HEK293 (cell line): Measurements from ENCODE around the gene COL1A2.

ENCODE experiments used
- MYNN ChIP-seq: fragments of 450-650 bp; formaldehyde crosslinking; IDR thresholded peaks from 2 replicates; pipeline ENCODE4 v1.5.1; 2016; ENCODE audit warnings: missing biosample characterization, missing genetic modification characterization, borderline replicate concordance
- ZNF792 ChIP-seq: fragments of 450-650 bp; formaldehyde crosslinking; IDR thresholded peaks from 2 replicates; pipeline ENCODE4 v1.5.1; 2016; ENCODE audit warnings: missing biosample characterization, missing genetic modification characterization
- TF ChIP-seq, protein P1 (sequence below): fragments of 450-650 bp; formaldehyde crosslinking; IDR thresholded peaks from 2 replicates; pipeline ENCODE4 v1.5.1; 2016; ENCODE audit warnings: missing biosample characterization, missing genetic modification characterization, low read depth
- TF ChIP-seq, protein P2 (sequence below): fragments of 450-650 bp; formaldehyde crosslinking; IDR thresholded peaks from 2 replicates; pipeline ENCODE4 v1.5.1; 2016; ENCODE audit warnings: missing biosample characterization, missing genetic modification characterization
- TF ChIP-seq, protein P3 (sequence below): fragments of 450-650 bp; formaldehyde crosslinking; IDR thresholded peaks from 2 replicates; pipeline ENCODE4 v1.5.1; 2017; ENCODE audit warnings: missing biosample characterization, missing genetic modification characterization

DNA sequence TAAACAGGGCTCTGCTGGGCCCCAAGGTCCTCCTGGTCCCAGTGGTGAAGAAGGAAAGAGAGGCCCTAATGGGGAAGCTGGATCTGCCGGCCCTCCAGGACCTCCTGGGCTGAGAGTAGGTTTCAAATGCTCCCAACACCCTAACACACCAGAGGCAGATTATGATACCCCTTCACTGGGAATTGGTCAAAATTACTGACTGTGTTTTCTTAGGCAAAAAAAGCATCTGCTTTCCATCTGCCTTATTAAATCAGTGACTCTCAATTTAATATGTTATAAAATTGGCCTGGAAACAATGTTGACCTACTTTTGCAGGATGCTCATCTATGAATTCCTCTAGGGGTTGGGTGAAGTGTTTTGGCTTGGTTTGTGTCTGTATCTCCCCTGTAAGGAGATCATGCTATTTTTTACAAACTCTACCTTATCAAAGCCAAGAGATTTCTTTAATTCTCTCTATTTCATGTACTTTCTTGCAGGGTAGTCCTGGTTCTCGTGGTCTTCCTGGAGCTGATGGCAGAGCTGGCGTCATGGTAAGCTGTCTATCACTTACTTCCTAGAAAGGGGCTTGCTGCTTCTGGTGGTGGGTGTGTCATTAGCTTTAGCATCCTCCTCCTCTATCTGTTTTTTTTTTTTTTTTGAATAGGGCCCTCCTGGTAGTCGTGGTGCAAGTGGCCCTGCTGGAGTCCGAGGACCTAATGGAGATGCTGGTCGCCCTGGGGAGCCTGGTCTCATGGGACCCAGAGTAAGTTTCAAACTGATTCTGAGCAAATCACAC, 15.9 kb downstream of the COL1A2 start:
- TF ChIP-seq, protein P1, sequence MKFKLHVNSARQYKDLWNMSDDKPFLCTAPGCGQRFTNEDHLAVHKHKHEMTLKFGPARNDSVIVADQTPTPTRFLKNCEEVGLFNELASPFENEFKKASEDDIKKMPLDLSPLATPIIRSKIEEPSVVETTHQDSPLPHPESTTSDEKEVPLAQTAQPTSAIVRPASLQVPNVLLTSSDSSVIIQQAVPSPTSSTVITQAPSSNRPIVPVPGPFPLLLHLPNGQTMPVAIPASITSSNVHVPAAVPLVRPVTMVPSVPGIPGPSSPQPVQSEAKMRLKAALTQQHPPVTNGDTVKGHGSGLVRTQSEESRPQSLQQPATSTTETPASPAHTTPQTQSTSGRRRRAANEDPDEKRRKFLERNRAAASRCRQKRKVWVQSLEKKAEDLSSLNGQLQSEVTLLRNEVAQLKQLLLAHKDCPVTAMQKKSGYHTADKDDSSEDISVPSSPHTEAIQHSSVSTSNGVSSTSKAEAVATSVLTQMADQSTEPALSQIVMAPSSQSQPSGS (tag by site-specific recombination) = no peak
- TF ChIP-seq, protein P2, sequence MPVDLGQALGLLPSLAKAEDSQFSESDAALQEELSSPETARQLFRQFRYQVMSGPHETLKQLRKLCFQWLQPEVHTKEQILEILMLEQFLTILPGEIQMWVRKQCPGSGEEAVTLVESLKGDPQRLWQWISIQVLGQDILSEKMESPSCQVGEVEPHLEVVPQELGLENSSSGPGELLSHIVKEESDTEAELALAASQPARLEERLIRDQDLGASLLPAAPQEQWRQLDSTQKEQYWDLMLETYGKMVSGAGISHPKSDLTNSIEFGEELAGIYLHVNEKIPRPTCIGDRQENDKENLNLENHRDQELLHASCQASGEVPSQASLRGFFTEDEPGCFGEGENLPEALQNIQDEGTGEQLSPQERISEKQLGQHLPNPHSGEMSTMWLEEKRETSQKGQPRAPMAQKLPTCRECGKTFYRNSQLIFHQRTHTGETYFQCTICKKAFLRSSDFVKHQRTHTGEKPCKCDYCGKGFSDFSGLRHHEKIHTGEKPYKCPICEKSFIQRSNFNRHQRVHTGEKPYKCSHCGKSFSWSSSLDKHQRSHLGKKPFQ = no peak
- TF ChIP-seq ZNF792 (tag by site-specific recombination) (no peak), MYNN (tag by site-specific recombination) (no peak)
- TF ChIP-seq, protein P3, sequence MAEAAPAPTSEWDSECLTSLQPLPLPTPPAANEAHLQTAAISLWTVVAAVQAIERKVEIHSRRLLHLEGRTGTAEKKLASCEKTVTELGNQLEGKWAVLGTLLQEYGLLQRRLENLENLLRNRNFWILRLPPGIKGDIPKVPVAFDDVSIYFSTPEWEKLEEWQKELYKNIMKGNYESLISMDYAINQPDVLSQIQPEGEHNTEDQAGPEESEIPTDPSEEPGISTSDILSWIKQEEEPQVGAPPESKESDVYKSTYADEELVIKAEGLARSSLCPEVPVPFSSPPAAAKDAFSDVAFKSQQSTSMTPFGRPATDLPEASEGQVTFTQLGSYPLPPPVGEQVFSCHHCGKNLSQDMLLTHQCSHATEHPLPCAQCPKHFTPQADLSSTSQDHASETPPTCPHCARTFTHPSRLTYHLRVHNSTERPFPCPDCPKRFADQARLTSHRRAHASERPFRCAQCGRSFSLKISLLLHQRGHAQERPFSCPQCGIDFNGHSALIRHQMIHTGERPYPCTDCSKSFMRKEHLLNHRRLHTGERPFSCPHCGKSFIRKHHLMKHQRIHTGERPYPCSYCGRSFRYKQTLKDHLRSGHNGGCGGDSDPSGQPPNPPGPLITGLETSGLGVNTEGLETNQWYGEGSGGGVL = no peak
